Smooth muscle cell (in vitro differentiated cells): ENCODE measurements around the gene CDKN1B. TPM values are rescaled to one million over a fixed set of nuclear protein-coding genes. Genes with fewer than 3 reads are reported as not detected.

ENCODE experiments used
- DNase-seq: peaks from one replicate; lab custom pipeline; 2025; ENCODE audit not compliant: unreplicated experiment; lab: John Stamatoyannopoulos, UW
- H2AFZ ChIP-seq: fragments of 200-600 bp; sonication (generic); 2 replicates; pipeline ENCODE4 v1.6.0; 2016; ENCODE audit warnings: antibody characterized with exemption, low read depth, mild to moderate bottlenecking
- H3F3A ChIP-seq: fragments of 200-600 bp; sonication (generic); 2 replicates; pipeline ENCODE4 v1.6.0; 2017; ENCODE audit warnings: antibody characterized with exemption, low read depth
- H3K27ac ChIP-seq: fragments of 200-600 bp; sonication (generic); 2 replicates; pipeline ENCODE4 v1.5.1; 2016; ENCODE audit warnings: low read depth, mild to moderate bottlenecking
- H3K27me3 ChIP-seq: fragments of 200-600 bp; sonication (generic); 2 replicates; pipeline ENCODE4 v1.6.1; 2016; ENCODE audit warnings: low read depth, mild to moderate bottlenecking
- H3K36me3 ChIP-seq: fragments of 200-600 bp; sonication (generic); 2 replicates; pipeline ENCODE4 v1.5.1; 2016; ENCODE audit warnings: low read depth
- H3K4me1 ChIP-seq: fragments of 200-600 bp; sonication (generic); 2 replicates; pipeline ENCODE4 v1.5.1; 2016; ENCODE audit warnings: low read depth
- H3K4me2 ChIP-seq: fragments of 200-600 bp; sonication (generic); 2 replicates; pipeline ENCODE4 v1.6.0; 2016; ENCODE audit warnings: mild to moderate bottlenecking
- H3K4me3 ChIP-seq: fragments of 200-600 bp; sonication (generic); 2 replicates; pipeline ENCODE4 v1.5.1; 2016; ENCODE audit warnings: mild to moderate bottlenecking
- H3K79me2 ChIP-seq: fragments of 200-600 bp; sonication (generic); 2 replicates; pipeline ENCODE4 v1.6.0; 2016; ENCODE audit warnings: low read depth, mild to moderate bottlenecking
- H3K9ac ChIP-seq: fragments of 200-600 bp; sonication (generic); 2 replicates; pipeline ENCODE4 v1.6.0; 2016; ENCODE audit warnings: low read depth
- H3K9me3 ChIP-seq: fragments of 200-600 bp; sonication (generic); replicated peaks from 2 replicates; pipeline ENCODE4 v1.5.1; 2016; ENCODE audit warnings: low read depth
- H4K20me1 ChIP-seq: fragments of 200-600 bp; sonication (generic); 2 replicates; pipeline ENCODE4 v1.6.0; 2016; ENCODE audit warnings: low read depth
- WGBS: methylation state at CpG from one replicate; pipeline ENCODE4 v1.1.7; 2016; ENCODE audit warnings: low lambda C conversion rate; 5-methylcytosine and 5-hydroxymethylcytosine counted together
- polyA plus RNA-seq: library from polyadenylated mRNA; unstranded; fragments of >200 nt; fragmentation: Nextera tagmentation; extraction: Ambion mirVana; gene quantifications from 2 replicates; pipeline ENCODE4 v1.2.1, GENCODE V29; 2016
- total RNA-seq: library from RNA; depleted of rRNA; stranded (reverse); fragments of >200 nt; gene quantifications from 2 replicates; pipeline ENCODE4 v1.2.3, GENCODE V29; 2014
- TF ChIP-seq, protein P1 (sequence below): fragments of 200-600 bp; sonication (generic); IDR thresholded peaks from 2 replicates; pipeline ENCODE4 v1.5.1; 2017; ENCODE audit warnings: borderline replicate concordance, mild to moderate bottlenecking, antibody characterized with exemption; ENCODE audit not compliant: insufficient read depth, poor library complexity, severe bottlenecking

CDKN1B gene
- total and polyA plus RNA-seq, 2 experiments from 2014 or later = 3.0 to 17.4 TPM

DNA sequence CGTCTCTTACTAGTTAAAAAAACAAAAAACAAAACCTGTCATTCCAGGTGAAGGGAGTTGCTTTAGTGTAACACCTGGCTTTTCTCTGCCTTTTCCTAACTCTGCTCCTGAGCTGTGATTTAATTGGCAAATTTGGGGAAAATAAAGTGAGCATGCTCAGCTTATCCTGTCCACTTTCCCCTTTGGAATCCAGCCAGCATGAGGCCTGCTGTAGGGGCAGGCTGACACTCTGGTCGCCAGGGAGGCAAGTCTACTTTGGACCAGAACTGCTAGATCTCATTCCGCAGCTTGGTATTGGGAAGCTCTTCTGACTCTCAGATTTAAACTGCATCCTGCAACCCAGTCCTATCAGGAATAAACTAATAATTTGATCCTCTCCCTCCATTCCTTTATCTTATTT lies 30.1 kb downstream of the CDKN1B start:
- no peak overlapping the region for H3K9ac ChIP-seq
- H3K4me3 ChIP-seq = no peak overlapping the region
- no peaks in the 10 kb centered on the region for H3K79me2 ChIP-seq
- H3K27ac ChIP-seq = no peak overlapping the region
- no peaks in the 10 kb centered on the region for H4K20me1 ChIP-seq
- no peaks in the 10 kb centered on the region for H3K36me3 ChIP-seq
- H2AFZ ChIP-seq = no peak overlapping the region
- no peaks in the 10 kb centered on the region for H3K9me3 ChIP-seq
- no peak overlapping the region for H3K4me2 ChIP-seq
- peaks cover 4% of the 10 kb centered on the region for H3K4me1 ChIP-seq
- WGBS = 57% methylated on average over 3 of the region's 3 CpGs
- TF ChIP-seq, protein P1, sequence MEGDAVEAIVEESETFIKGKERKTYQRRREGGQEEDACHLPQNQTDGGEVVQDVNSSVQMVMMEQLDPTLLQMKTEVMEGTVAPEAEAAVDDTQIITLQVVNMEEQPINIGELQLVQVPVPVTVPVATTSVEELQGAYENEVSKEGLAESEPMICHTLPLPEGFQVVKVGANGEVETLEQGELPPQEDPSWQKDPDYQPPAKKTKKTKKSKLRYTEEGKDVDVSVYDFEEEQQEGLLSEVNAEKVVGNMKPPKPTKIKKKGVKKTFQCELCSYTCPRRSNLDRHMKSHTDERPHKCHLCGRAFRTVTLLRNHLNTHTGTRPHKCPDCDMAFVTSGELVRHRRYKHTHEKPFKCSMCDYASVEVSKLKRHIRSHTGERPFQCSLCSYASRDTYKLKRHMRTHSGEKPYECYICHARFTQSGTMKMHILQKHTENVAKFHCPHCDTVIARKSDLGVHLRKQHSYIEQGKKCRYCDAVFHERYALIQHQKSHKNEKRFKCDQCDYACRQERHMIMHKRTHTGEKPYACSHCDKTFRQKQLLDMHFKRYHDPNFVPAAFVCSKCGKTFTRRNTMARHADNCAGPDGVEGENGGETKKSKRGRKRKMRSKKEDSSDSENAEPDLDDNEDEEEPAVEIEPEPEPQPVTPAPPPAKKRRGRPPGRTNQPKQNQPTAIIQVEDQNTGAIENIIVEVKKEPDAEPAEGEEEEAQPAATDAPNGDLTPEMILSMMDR = no peak
- H3K27me3 ChIP-seq = no peaks in the 10 kb centered on the region
- no peaks in the 10 kb centered on the region for H3F3A ChIP-seq
- no peak for DNase-seq

DNA sequence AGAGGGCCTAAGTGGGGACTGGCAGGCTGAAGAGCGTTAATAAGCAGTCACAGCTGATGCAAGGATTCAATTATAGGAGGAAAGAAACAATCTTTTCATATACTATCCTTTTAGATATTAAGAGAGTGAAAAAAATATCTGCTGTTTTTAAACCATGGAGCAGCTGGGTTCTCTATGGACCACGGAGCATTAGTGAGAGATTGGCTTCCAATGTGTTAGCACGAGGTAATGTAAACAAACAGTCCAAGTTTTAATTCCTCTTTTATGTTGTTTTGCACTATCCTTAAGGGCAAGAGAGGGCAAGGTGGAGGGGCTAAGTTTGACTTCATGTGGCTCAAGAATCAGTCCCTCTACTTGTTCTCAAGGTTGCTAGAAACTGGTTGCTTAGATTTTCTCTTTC lies 30.9 kb downstream of the CDKN1B start:
- TF ChIP-seq, protein P1 = no peak
- H4K20me1 ChIP-seq = no peaks in the 10 kb centered on the region
- peaks cover 4% of the 10 kb centered on the region for H3K4me1 ChIP-seq
- H3K4me3 ChIP-seq = no peak overlapping the region
- H3K4me2 ChIP-seq = no peak overlapping the region
- H2AFZ ChIP-seq = no peak overlapping the region
- no peaks in the 10 kb centered on the region for H3K27me3 ChIP-seq
- H3F3A ChIP-seq = no peaks in the 10 kb centered on the region
- no peaks in the 10 kb centered on the region for H3K36me3 ChIP-seq
- no peak overlapping the region for H3K9ac ChIP-seq
- WGBS = 61% methylated on average over 3 of the region's 3 CpGs
- H3K27ac ChIP-seq = no peak overlapping the region
- H3K9me3 ChIP-seq = no peaks in the 10 kb centered on the region
- no peak for DNase-seq
- no peaks in the 10 kb centered on the region for H3K79me2 ChIP-seq

DNA sequence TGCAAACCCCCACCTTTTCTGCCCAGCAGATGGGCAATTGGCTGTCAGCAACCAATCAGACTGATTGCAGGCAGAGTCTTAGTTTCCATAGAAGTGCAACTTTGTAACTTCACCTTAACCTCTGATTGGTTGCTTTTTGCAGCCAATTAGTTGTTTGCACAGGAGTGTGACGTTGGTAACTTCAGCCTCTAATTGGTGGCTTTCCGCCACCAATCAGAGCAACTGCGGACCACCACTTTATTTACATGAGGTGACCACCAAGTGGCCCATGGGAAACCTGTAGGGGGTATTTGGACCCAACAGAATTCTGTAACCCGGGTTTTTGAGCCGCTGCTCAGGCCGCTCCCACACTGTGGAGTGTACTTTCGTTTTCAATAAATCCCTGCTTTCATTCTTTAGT lies 32.3 kb downstream of the CDKN1B start:
- no peaks in the 10 kb centered on the region for H3K9me3 ChIP-seq
- H3K4me1 ChIP-seq = peaks cover 4% of the 10 kb centered on the region
- H3K4me3 ChIP-seq = no peak overlapping the region
- no peak overlapping the region for H3K27ac ChIP-seq
- WGBS = 94% methylated on average over 7 of the region's 7 CpGs
- H3K79me2 ChIP-seq = no peaks in the 10 kb centered on the region
- no peak for DNase-seq
- H3K27me3 ChIP-seq = no peaks in the 10 kb centered on the region
- H3F3A ChIP-seq = no peaks in the 10 kb centered on the region
- TF ChIP-seq, protein P1 = no peak
- no peak overlapping the region for H2AFZ ChIP-seq
- H3K36me3 ChIP-seq = no peaks in the 10 kb centered on the region
- H3K4me2 ChIP-seq = no peak overlapping the region
- H4K20me1 ChIP-seq = no peaks in the 10 kb centered on the region
- no peak overlapping the region for H3K9ac ChIP-seq

DNA sequence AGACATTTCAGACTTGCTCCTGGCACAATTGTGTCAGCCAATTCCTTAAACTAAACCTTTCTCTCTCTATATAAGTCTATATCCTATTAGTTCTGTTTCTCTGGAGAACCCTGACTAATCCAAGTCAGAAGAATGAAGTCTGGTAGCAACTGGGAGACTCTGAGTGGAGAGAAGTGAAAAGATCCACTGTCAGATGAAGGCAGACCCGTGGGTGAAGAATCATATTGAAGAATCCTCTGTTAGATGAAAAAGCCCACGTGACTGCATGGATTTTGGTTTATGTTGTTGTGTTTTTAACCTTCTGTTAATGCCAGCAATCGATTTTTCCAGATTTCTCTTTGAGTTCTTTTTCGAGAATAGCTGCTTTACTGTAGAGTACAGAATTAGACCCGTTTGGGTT lies 38.8 kb downstream of the CDKN1B start:
- H3K4me1 ChIP-seq = no peaks in the 10 kb centered on the region
- H3K79me2 ChIP-seq = no peaks in the 10 kb centered on the region
- H3K4me2 ChIP-seq = no peak overlapping the region
- no peaks in the 10 kb centered on the region for H3K9me3 ChIP-seq
- no peak overlapping the region for H3K4me3 ChIP-seq
- no peak overlapping the region for H3K27ac ChIP-seq
- no peaks in the 10 kb centered on the region for H3K27me3 ChIP-seq
- no peaks in the 10 kb centered on the region for H3K36me3 ChIP-seq
- no peak overlapping the region for H3K9ac ChIP-seq
- H3F3A ChIP-seq = no peaks in the 10 kb centered on the region
- TF ChIP-seq, protein P1 = no peak
- DNase-seq = no peak
- H2AFZ ChIP-seq = no peak overlapping the region
- 80% methylated on average over 5 of the region's 5 CpGs for WGBS
- no peaks in the 10 kb centered on the region for H4K20me1 ChIP-seq
